GM21528 (cell line): ENCODE data around the gene GBX2.

Experiments used
- ATAC-seq: cut with Tn5 transposase; IDR thresholded peaks from one replicate; pipeline ENCODE4 v1.9.1; 2021; ENCODE audit warnings: mild to moderate bottlenecking, moderate library complexity; ENCODE audit not compliant: unreplicated experiment, low FRiP score

GBX2 gene

GRCh38 chr2:236168110-236169080 lies at the start of gene GBX2:
GBX2 (minus strand) TSS chr2:236168386; CDS start chr2:236167971, 415 bp downstream.
- ATAC-seq: no peak

- ATAC-seq: no peak
Measured at GRCh38 chr2:236217926-236218325, 49.7 kb upstream of the GBX2 start.

GRCh38 chr2:236216711-236217110 lies 48.5 kb upstream of the GBX2 start:
- no peak for ATAC-seq

- no peak for ATAC-seq
Measured at GRCh38 chr2:236215761-236216333, 47.7 kb upstream of the GBX2 start.

GRCh38 chr2:236215196-236215595 lies 47.0 kb upstream of the GBX2 start:
- ATAC-seq: no peak

- no peak for ATAC-seq
Measured at GRCh38 chr2:236214376-236214995, 46.3 kb upstream of the GBX2 start.

GRCh38 chr2:236211296-236211695 lies 43.1 kb upstream of the GBX2 start:
- no peak for ATAC-seq

- no peak for ATAC-seq
Measured at GRCh38 chr2:236210536-236210935, 42.4 kb upstream of the GBX2 start.

GRCh38 chr2:236209996-236210395 lies 41.8 kb upstream of the GBX2 start:
- ATAC-seq: no peak

GRCh38 chr2:236209535-236209934 lies 41.3 kb upstream of the GBX2 start:
- no peak for ATAC-seq

- ATAC-seq: no peak
Measured at GRCh38 chr2:236208019-236208926, 40.1 kb upstream of the GBX2 start.

- no peak for ATAC-seq
Measured at GRCh38 chr2:236207472-236207871, 39.3 kb upstream of the GBX2 start.

- no peak for ATAC-seq
Measured at GRCh38 chr2:236205867-236206645, 37.9 kb upstream of the GBX2 start.

GRCh38 chr2:236204953-236205352 lies 36.8 kb upstream of the GBX2 start:
- ATAC-seq: no peak

GRCh38 chr2:236200378-236200777 lies 32.2 kb upstream of the GBX2 start:
- no peak for ATAC-seq

GRCh38 chr2:236196366-236196765 lies 28.2 kb upstream of the GBX2 start:
- ATAC-seq: no peak

- ATAC-seq: no peak
Measured at GRCh38 chr2:236195726-236196125, 27.5 kb upstream of the GBX2 start.

GRCh38 chr2:236194786-236195185 lies 26.6 kb upstream of the GBX2 start:
- no peak for ATAC-seq

- no peak for ATAC-seq
Measured at GRCh38 chr2:236193026-236193425, 24.8 kb upstream of the GBX2 start.

GRCh38 chr2:236190674-236191073 lies 22.5 kb upstream of the GBX2 start:
- no peak for ATAC-seq
